NCI-H1694 treated with DMSO at 0.1 percent for 48 hours (cell line): ENCODE data around the gene SFI1.
A peak's percentile ranks its signal among the peaks of the same experiment; 100 is the strongest.

ENCODE experiments used
- DNase-seq: peaks from one replicate; lab custom pipeline; 2025; lab: John Stamatoyannopoulos, UW

Gene SFI1

DNA sequence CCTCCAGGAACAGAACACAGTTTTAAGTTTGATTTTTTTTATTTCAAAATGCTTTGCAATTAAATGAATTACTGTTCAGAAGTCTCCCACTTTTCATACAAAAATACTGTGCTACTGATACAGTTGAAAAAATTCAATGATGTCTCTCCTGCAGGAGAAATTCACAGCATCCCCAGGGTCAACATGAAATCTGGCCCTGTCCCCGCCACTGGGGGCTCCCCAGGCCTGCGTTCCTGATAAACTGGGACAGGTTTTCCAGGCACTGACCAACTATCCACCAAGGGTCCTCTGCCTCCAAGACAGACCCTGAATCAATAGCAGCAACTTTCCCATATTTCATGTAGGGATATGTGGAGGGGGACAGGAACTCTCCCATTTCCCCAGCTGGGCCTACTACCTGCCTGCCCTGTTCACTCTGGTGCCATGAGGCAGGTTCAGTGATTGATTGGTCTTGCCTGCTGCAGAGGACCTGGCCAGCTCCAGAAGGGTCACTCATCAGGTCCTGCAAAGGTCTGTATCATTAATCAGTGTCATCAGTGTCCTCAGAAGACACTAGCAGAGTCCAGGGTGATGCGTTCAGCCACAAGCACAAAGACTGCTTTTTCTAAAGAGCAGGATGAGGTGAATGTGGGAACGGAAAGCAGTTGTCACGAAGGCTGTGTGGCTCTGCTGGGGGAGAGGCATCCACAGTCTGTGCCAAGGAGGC lies 122.3 kb downstream of the SFI1 start:
- DNase-seq, result no peak

DNA sequence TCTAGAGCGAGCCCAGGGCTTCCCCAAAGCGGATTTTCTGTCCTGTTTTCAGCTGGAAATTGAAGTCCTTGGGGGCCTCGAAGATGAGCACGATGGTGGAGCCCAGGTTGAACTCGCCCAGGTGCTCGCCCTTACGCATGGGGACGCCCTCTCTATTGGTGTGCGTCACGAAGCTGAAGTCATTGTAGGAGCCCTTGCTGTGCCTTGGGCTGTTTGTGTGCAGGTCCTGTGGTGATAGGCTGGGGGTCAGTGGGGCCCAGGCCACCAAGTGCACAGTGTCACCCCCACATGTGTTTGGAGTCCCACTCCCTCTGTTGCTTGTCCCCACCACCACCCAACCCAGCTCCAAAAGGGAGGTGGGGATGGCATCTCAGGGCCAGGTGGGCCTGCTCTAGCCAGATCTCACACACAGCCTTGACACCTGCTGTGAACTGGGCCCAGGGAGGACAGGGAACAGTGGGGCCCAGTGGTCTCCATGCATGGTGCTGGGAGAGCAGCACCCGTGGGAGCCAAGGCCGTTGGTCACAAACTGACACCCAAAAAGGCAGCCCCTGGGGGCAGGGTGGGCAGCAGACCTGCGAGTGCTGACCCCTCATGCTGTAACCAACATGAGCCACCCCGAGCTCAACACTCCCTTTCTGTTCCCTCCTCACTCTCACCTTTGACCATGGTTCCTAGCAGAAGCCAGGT lies 123.4 kb downstream of the SFI1 start:
- DNase-seq, result no peak

DNA sequence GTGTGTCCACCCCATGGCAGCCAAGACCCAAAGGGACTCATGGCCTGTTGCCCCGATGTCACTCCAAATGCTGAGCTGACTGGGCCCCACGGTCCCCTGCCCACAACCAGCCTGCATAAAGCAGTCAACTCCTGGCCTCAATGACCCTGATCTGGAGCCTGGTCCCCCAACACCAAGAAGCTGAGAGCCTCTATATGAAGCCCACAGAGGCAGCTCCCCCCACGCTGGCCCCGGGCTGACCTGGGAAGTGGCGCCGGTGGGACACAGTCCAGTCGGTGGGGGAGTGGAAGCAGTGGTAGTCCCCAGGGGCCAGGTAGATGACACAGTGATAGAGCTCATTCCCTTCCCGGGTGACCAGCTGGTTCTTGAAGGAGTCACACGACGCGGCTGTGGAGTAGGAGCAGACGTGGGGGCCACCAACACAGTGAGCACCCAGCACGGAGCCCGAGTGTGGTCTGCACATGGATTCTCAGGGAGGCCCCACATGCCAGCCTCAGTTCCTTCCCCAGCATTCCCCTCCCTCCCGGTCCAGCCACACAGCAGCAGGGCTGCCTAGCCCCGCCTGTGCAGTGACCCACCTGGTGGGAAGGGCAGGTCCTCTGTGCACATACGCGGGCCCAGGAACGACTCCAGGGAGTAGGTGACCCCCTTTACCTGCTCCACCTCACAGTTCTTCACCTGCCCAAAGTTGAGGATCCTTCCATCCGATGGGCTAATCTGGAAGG lies 124.6 kb downstream of the SFI1 start:
- DNase-seq, result no peak

DNA sequence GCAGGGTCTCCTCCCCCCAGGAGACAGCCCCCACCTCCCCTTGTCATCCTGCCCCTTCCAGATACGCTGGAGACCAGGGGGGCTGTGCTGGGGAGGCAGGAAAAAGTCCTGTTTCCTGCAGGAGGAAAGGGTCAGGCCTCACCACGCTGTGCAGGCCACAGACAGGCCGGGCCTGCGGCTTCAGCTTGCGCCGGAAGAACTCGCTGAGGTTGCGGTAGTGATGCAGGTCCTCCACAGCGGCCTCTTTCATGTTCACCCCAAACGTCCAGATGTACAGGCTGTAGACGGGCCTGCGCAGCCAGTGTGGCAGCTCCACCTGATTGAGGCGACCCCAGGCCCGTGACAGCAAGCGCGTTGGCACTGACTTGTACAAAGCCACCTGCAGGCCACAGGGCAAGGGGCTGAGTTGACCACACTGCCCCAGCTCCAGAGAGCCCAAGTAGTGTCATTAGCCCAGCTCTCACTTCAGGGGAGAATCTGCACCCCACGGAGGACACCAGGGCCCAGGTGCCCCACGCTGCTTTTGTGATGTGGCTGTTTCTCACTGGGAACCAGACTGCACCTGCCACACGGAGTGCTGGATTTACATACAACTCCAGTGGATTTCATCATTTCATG lies 125.3 kb downstream of the SFI1 start:
- no peak for DNase-seq

DNA sequence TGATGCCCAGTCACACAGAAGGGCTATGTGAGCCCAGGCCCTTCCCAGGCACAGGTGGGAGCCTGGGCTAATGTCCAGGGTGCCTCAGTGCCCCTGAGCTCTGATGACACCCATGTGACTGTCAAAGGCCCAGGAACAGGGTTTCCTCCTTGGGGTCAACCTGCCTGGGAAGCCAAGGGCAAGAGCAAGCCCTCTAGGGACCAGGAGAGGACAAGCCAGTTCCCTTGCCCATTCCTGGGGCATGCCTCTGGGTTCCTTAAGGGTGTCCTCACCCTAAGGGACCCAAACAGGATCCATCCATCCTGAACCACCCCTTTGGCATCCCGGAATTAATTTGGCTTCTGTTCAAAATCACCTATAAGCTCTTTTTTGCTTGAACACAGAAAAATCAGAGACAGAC lies 126.6 kb downstream of the SFI1 start:
- no peak for DNase-seq

DNA sequence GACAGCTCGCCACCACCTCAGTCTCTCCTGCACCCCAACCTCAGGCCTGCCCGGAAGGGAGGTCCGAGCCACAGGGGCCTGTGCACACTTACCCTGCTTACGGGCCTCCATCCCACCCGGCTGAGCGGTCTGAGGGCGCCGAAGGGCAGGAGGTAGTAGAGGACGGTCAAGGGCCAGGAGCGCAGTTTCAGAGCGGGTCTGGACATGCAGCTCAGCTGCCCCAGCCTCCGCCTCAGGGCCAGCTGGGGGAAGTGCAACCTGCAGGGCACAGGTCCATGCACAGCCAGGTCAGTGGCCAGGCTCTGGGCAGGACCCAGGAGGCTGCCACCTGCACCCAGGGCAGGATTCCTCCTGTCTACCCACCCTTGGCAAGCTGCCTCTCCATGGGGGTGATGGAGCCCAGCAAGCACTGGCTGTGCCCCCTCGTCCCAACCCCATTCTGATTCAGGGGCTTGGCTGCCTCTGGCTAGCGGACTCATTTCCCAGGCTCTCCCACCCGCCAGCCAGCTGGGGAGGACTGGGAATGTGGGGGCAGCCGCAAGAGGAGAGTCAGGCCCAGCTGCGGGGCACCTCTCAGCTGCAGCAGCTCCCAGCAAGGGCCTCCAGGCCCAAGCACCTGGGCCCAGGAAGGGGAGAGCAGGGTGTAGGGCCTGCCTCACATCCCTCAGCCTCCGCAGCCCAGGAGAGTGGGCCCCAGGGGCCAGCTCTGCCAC lies 127.4 kb downstream of the SFI1 start:
- DNase-seq, result no peak

DNA sequence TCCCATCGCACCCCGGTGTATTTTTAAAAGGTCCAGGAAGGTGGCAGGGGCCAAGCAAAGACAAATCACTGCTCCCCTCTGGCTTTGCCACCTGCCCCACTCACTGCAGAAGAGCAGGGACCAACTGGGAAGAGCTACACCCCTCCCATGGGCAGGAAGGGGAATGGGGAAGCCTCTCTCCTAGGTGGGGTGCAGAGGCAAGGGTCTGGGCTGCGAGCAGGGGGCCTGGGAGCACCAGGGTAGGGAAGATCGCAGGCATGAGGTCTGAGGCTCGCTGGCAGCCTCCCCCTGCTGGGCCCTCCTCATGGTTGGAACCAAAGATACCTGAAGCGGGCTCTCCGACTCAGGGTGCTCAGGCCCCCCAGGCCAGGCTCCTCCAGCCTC lies 128.9 kb downstream of the SFI1 start:
- no peak for DNase-seq

DNA sequence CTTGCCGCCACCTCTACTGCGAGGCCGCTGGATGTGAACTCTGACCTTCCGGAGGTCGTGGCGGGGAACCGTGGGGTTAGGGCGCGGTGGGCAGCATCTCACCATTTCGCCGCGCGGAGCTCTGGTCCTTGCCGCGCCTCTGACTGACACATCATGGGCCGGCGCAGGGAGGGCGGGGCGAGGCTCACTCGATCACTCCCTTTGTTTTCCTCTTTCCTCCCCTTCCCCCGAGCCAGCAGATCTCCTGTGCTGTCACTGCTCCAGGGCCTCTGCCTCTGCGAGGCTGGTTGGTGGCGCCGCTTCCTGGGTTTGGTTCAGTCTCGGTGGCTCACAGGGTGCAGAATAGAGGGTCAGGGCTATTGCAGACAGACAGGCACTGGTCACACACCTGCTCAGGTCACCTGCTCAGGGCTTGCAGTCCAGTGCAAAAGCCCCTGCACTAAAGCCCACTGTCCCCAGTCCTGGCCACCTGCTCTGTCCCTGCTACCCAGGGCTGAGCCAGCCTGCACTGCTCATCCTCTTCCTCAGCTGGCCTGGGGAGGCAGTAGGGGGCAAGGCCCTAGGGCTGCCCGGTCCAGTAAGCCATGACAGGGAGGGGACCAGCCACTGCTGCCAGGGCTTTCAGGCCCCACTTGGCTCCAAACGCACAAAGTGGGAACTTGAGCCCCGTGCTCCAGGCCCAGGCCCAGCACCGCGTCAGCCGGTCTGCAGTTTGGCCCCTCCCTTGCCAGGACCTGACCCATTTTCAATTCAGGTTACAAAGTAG lies 129.5 kb downstream of the SFI1 start:
- peak; percentile 7 for DNase-seq

DNA sequence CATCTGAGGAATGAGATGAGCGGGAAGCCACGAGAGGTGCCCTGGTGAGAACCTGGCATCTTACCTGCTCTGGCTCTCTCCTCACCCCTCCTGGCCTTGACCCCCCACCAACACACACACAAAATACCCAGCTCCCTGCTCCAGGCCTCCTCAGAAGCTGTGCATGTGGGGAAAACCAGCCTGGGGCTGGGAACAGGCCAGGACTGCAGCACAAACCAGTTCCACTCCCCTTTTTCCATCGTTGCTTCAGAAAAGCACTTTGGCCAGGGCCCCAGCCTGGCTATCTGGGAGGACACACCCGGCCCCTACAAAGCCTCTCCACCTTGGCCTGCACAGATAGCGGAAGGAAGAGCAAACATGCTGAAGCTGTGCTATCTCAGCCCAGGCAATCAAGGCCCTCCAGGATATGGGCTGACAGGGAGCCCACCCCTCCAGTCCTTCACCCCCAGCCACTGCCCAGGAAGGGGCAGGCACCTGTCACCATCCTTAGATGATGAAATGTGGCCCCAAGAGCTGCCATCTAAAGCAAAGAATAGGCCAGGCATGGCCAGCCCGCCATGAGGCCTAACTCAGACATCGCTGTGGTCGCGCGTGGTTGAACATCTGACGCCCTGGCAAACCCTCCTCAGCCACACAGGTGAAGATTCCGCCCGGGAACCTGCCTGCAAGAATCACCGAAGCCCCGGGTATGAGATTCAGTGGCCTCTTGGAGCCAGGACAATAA lies 130.3 kb downstream of the SFI1 start:
- no peak for DNase-seq

DNA sequence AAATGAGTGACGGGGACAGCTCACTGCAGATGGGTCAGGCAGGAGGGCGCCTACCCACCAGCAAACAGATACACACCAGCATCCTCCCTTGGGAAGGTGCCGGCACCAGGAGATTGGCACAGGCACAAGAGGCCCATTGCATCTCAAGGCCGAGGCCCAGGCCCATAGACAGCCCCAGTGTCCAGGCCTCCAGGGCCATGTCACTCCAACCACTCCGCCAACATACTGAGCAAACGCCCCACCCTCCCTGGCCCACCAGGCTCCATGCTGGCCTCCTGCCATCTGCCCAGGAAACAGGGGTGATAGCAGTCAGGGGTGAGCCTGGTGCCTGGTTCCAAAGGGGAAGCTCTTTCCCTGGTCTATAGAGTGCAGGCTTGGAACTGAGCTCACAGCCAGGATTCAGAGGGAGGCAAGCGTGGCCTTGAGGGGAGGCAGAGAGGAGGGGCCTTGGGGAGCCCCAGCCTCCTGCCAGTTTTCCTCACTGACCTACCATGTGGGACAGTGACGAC lies 130.9 kb downstream of the SFI1 start:
- DNase-seq, result no peak

DNA sequence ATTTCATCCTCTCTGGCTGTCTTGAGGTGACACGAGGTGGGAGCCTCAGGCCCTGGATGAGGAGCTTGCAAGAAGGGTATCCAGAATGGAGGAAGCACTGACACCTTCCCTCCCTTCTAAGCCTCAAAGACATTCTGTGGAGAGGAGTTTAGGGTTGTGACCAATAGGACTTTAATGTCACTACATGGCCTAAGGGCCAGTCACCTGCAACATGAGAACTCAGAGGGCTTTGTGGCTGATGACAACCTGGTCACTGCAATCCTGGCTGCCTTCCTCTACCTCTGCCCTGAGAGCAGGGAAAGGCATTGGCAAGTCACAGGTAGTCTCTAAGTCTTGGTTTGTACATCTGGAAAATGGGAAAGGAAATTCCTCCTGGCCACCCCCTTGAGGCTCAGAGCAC lies 132.0 kb downstream of the SFI1 start:
- DNase-seq, result no peak

DNA sequence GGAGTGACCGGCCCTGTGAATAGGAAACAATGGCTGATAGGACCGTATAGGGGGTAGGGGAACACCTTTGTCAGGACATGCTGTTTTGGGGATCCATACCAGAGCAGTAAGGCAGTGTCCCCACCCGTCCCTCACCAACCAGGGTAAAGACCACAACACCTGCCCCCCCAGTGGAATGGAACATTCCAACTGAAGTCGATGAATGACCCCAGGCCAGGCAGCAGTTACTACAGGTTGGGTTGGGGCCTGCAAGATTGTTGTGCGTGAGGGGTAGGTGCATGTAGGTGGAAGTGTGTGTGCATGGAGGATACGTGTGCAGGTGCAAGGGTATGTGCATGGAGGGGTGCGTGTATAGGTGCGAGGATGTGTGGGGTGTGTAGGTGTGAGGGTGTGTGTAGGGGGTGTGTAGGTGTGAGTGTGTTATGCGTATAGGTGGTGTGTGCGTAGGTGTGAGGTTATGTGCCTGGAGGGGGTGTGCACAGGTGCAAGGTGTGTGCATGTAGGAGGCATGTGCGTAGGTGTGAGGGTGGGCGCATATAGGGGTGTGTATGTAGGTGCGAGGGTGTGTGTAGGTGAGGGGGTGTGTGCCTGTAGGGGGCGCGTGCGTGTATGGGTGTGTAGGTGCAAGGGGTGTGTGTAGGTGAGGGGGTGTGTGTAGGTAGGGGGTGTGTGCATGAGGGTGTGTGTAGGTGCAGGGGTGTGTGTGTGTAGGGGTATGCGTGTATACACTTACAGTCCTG lies 132.8 kb downstream of the SFI1 start:
- no peak for DNase-seq

DNA sequence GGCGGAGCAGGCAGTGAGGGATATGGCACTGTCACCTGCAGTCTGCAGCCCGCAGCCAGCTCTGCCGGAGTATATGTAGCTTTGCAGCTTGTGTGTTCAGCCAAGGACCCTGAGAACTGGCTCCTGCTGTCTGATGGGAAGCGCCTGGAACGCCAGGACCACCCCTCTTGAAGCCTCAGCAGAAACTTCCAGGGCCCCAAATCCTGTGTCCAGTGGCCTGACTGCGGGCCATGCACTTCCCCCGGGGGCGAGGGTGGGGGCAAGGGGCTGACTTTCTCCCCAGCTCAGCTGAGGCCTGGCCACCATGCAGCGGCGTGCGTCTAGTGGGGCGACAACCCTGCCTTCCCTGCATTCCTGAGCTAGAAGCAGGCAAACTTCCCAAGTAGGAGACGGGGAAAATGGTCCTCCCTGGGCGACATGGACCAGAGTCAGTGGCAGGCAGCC lies 133.4 kb downstream of the SFI1 start:
- no peak for DNase-seq

DNA sequence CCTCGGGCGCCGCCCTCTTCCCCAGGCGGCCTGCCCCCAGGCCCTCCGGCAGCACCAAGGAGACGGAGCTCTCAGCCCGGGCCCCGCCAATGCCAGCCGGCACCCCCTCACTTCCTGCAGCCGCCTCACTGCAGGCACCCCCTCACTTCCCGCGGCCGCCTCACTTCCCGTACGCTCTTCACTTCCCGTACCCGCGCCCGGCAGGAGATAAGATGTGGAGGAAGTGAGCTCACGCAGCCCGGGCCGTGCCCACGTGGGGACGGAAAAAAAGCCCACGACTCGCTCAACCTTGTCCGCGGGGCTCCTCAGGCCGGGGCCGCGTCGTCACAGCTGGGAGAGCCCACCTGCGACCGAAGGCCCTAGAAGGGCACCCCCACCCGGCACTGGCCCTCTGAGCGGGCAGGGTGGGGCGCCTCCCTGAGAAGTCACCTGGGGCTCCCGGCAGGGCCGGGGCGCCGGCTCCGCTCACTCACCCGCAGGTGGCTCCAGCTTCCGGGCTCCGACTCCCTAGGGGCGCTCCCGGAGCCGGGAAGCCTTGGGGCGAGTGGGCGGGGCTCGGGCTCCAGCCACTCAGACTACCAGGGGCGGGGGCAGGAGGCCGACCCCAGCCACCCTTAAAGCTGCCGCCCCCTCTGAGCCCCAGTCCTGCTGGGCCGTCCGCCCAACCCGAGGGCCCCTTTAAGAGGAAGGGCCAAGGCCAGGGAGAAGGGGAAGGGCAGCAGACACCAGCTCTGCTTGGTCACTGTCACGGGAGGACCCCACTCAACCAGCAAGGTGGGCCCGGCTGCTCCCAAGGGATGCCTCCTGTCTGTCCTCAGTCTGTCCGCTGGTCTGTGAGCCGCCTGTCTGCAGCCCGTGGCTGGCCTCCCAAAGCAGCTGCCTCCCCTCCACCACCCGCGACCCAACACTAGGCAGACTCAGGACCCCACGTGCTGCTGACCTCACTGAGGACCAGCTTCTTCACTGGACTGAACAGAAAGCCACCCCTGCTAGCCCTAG lies 134.3 kb downstream of the SFI1 start:
- no peak for DNase-seq

DNA sequence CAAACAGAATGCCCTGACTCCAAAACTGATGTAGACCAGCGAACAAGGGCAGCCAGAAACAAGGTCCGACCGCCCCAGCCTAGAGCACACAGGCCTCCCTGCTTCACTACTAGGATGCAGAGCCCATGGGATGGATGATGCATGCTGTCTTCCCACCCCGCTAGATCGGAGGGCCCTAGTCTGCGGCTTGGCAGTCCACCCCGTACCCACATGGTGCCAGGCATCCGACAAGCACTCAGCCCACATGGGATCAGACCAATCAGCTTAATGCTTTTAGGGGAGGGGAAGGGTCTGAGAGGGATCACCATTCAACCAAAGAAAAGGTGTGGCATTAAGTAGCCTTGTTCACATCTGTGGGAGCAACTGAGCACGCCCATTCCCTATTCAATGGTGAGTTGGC lies 135.1 kb downstream of the SFI1 start:
- no peak for DNase-seq

DNA sequence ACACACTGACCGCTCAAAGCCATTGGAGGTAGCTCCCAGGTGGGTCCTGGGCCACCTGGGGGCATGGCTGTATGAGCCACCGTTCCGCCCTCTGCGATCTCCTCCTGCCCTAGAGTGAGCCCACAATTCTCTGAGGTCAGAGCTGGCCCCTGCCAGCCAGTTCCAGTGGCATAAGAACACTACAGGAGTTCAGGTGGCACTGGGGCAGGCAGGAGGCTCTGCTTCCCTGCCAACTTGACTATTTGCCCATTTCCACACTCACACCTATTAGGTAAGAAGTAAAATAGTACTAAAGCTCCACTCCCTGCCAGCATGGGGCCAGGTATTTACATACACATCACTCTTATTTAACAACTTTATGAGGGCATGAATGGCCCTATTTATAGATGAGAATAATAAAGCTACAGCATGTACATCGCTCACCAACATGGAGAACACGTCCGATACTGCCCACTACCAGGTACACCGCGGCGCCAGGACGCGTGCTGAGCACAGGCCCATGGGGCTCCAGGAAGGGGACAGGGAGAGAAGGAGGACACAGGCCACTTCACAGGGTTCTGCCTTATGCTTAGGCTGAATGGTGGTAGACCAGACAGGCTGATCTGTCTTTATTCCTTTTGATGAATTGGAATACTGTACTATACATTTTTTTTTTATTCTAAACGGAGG lies 139.4 kb downstream of the SFI1 start:
- DNase-seq, result no peak

DNA sequence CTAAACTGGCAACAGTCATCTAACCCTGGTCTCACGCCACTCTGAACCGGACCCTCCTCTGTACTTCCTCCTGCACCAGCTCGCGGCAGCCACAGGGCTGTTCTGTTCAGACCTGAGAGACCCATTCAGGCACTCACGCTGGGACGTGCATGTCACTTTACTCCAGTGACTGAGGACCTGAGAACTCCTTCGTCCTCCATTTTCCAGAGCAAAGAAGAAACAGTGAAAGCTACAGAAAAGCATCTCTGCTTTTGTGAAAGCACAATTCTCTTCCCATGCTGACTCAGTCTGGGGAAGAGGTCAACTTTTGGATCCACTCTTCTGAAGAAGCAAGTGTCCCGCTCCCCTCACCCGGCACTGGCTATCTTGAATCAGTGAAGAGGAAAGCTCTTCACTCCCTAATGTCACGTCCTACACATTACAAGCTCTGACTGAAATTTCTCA lies 141.1 kb downstream of the SFI1 start:
- DNase-seq, result no peak
